Raji (cell line): ENCODE results near the gene GLS2.

Experiments
- POLR2A ChIP-seq: IDR thresholded peaks from 2 replicates; pipeline ENCODE4 v1.6.1; 2011; ENCODE audit warnings: low read depth, low read length, control low read depth; ENCODE audit not compliant: insufficient read depth

Gene GLS2

GRCh38 chr12:56448860-56449621 lies 38.9 kb downstream of the GLS2 start, which contains the start of gene TIMELESS:
TIMELESS (minus strand) TSS chr12:56449426; CDS start chr12:56434170, 15,256 bp downstream.
- peak; percentile 84 for TF ChIP-seq POLR2A

GRCh38 chr12:56437430-56438176 lies 50.4 kb downstream of the GLS2 start:
- no peak for TF ChIP-seq POLR2A

GRCh38 chr12:56434828-56435227 lies 53.1 kb downstream of the GLS2 start:
- TF ChIP-seq POLR2A = no peak

GRCh38 chr12:56431850-56432249 lies 56.1 kb downstream of the GLS2 start:
- no peak for TF ChIP-seq POLR2A

- no peak for TF ChIP-seq POLR2A
These were observed 56.7 kb downstream of the GLS2 start for GRCh38 chr12:56431288-56431687.

- no peak for TF ChIP-seq POLR2A
These were observed 62.0 kb downstream of the GLS2 start for GRCh38 chr12:56425940-56426438.

- TF ChIP-seq POLR2A = no peak
These were observed 62.8 kb downstream of the GLS2 start for GRCh38 chr12:56425193-56425592.
